Heart left ventricle (tissue), 16 donors: ENCODE results near the gene SKAP2. TPM values are rescaled to one million over a fixed set of nuclear protein-coding genes. Genes with fewer than 3 reads are reported as not detected.

Experiments used
- ATAC-seq, 4 donors: fragments of 200-7000 bp; cut with Tn5 transposase; one replicate each; pipeline ENCODE4 v1.9.1; 2020 to 2022; ENCODE audit warnings: moderate library complexity in 4 of 4, mild to moderate bottlenecking in 3 of 4, moderate number of reproducible peaks in 1 of 4
- DNase-seq, 5 donors: peaks; one replicate each; pipeline ENCODE4 v3.0.0-alpha.2; 2020
- H3K27ac ChIP-seq, 12 donors: fragments of 200-600 bp; sonication (generic) in 4 of 12; one replicate each; pipeline versions ENCODE4 v1.5.0 to v1.8.0; 2016 to 2022; ENCODE audit warnings: mild to moderate bottlenecking in 2 of 12
- H3K27me3 ChIP-seq, 9 donors: fragments of 200-600 bp; sonication (generic) in 2 of 9; one replicate each; pipeline versions ENCODE4 v1.5.1 to v1.8.0; 2016 to 2022; ENCODE audit warnings: mild to moderate bottlenecking in 3 of 9
- H3K36me3 ChIP-seq, 9 donors: fragments of 200-600 bp; sonication (generic) in 2 of 9; one replicate each; pipeline versions ENCODE4 v1.5.0 to v1.8.0; 2018 to 2022; ENCODE audit warnings: mild to moderate bottlenecking in 2 of 9
- H3K4me1 ChIP-seq, 12 donors: fragments of 200-600 bp; sonication (generic) in 4 of 12; one replicate each; pipeline versions ENCODE4 v1.5.0 to v1.8.0; 2016 to 2022; ENCODE audit warnings: mild to moderate bottlenecking in 3 of 12
- H3K4me3 ChIP-seq, 12 donors: fragments of 200-600 bp; sonication (generic) in 4 of 12; one replicate each; pipeline versions ENCODE4 v1.5.0 to v1.8.0; 2017 to 2022; ENCODE audit warnings: mild to moderate bottlenecking in 9 of 12, moderate library complexity in 4 of 12
- H3K9me3 ChIP-seq, 12 donors: fragments of 200-600 bp; sonication (generic) in 4 of 12; one replicate each; pipeline versions ENCODE4 v1.5.0 to v1.8.0; 2016 to 2022; ENCODE audit warnings: mild to moderate bottlenecking in 1 of 12
- CTCF ChIP-seq, 12 donors: fragments of 200-600 bp; sonication (generic) in 4 of 12; IDR thresholded peaks; one replicate each; pipeline versions ENCODE4 v1.5.0 to v1.8.0; 2018 to 2022; ENCODE audit warnings: antibody characterized with exemption in 12 of 12, mild to moderate bottlenecking in 5 of 12
- POLR2A ChIP-seq, 2 donors: fragments of 450-650 bp; IDR thresholded peaks; one replicate each; pipeline ENCODE4 v1.6.1; 2017; ENCODE audit warnings: antibody characterized with exemption in 2 of 2, mild to moderate bottlenecking in 2 of 2, moderate library complexity in 2 of 2
- WGBS, 4 donors: extraction: QIAGEN DNeasy Blood & Tissue Kit in 2 of 4; methylation state at CpG; one replicate each; pipeline versions ENCODE4 v1.1.5 to v1.1.7; 2013 to 2018; 5-methylcytosine and 5-hydroxymethylcytosine counted together
- intact Hi-C, 10 donors: fragments of 100-400 bp; cut with DNase I; formaldehyde crosslinking; loops; one replicate each; pipeline versions ENCODE4 v1.11.1 to v1.14.2; 2022
- polyA plus RNA-seq, 2 donors: library from polyadenylated mRNA; stranded (reverse); fragments of 200-250 nt; gene quantifications; one replicate each; pipeline ENCODE4 v1.2.3, GENCODE V29; 2013
- total RNA-seq, 9 donors: library from RNA; depleted of rRNA in 2 of 9; stranded (reverse); fragments of >200 nt in 2 of 9; fragmentation: NEBNext Ultra II Directional in 3 of 9; extraction: Animal tissue kit (Norgen Biotek cat#: 25700) in 3 of 9; gene quantifications; one replicate each; pipeline versions ENCODE4 v1.1.0 to v1.2.4, GENCODE V29; 2016 to 2023
- donor health status: ischemic (EF 13 %, LVEDD 7.1; RV severe dilation, severe dysfunction).
- donor health status: healthy with polysubstance abuse.
- donor health status: DM: no; HTN: yes; CAD: no.
- donor health status: DM: no; HTN: no; CAD: no.
- donor health status: ischemic (EF 25% LVEDD 6.9; RV normal size, moderate dysfunction).
- donor health status: ischemic (EF 25% LVEDD 5.7; RV mildly dilated, moderate dysfunction).
- donor health status: healthy.
- donor health status: DM: yes; HTN: yes; CAD: no.
- donor health status: ischemic (EF 35%, LVEDD 5.7; RV mildly dilated, moderate dysfunction).
- donor health status: nonischemic (EF 11% LVEDD 7.7; RV severe dilation, severe dysfunction).
- donor health status: DM: yes; HTN: yes; CAD: no.
- donor health status: PGD.
- donor health status: ischemic (EF 29% LVEDD 5.4; RV normal size, mild dysfunction).
- donor health status: nonischemic (EF 23%, LVEDD 6.1; RV moderate dilation, normal function).

The SKAP2 gene
- total and polyA plus RNA-seq, 11 donors = 0.99 to 17.3 (median 3.6) TPM

- peaks cover 0 to 83% (median 30%) of the 10 kb centered on the region in 9 donors for H3K27me3 ChIP-seq
- DNase-seq (no peak), ATAC-seq (no peak)
- WGBS, 4 donors = 54 to 67% (median 62%) methylated on average over 1 of the region's 1 CpG
- no peak for TF ChIP-seq CTCF (IDR thresholded peaks at IDR 0.05)
- no peak for TF ChIP-seq POLR2A (IDR thresholded peaks at IDR 0.05)
- no peak overlapping the region for H3K27ac ChIP-seq
- no peak overlapping the region for H3K4me3 ChIP-seq
- H3K4me1 ChIP-seq = peaks cover 0 to 22% (median 0%) of the 10 kb centered on the region in 12 donors
- no peaks in the 10 kb centered on the region for H3K9me3 ChIP-seq
- H3K36me3 ChIP-seq = no peaks in the 10 kb centered on the region
- intact Hi-C loops = loop anchor here in 2 of 10 donors (5.0 kb wide), 1 partner anchor 271 kb away; the partner anchor contains the start of gene HOXA4 (in 2 of the 2)
Observed at GRCh38 chr7:26861050-26861449, 3.3 kb downstream of the SKAP2 start.

GRCh38 chr7:26860361-26860760 lies 4.0 kb downstream of the SKAP2 start:
- TF ChIP-seq POLR2A (IDR thresholded peaks at IDR 0.05) (no peak), CTCF (IDR thresholded peaks at IDR 0.05) (no peak)
- peaks cover 0 to 22% (median 0%) of the 10 kb centered on the region in 12 donors for H3K4me1 ChIP-seq
- 57 to 75% (median 66%) methylated on average over 2 of the region's 2 CpGs for WGBS, 4 donors
- no peak overlapping the region for H3K4me3 ChIP-seq
- DNase-seq = no peak
- peaks cover 0 to 83% (median 31%) of the 10 kb centered on the region in 9 donors for H3K27me3 ChIP-seq
- no peaks in the 10 kb centered on the region for H3K9me3 ChIP-seq
- H3K27ac ChIP-seq = no peak overlapping the region
- ATAC-seq = no peak
- intact Hi-C loops = loop anchor here in 2 of 10 donors (5.0 kb wide), 1 partner anchor 272 kb away; the partner anchor contains the start of gene HOXA4 (in 2 of the 2)
- no peaks in the 10 kb centered on the region for H3K36me3 ChIP-seq

- ATAC-seq (no peak), DNase-seq (no peak)
- TF ChIP-seq CTCF (IDR thresholded peaks at IDR 0.05) (no peak), POLR2A (IDR thresholded peaks at IDR 0.05) (no peak)
- Histone ChIP-seq H3K27me3 (peaks cover 0 to 86% (median 38%) of the 10 kb centered on the region in 9 donors), H3K4me1 (peaks cover 0 to 15% (median 0%) of the 10 kb centered on the region in 12 donors), H3K36me3 (no peaks in the 10 kb centered on the region), H3K9me3 (no peaks in the 10 kb centered on the region), H3K4me3 (no peak overlapping the region), H3K27ac (no peak overlapping the region)
- intact Hi-C loops = loop anchor here in 4 of 10 donors (5.0 to 10.0 kb wide), 3 partner anchors 273 to 965 kb away; partner anchors contain the start of genes HOXA4 (in 2 of the 4) and HOXA5 (in 1 of the 4)
Observed at GRCh38 chr7:26859720-26860119, 4.7 kb downstream of the SKAP2 start.

GRCh38 chr7:26858735-26859134 lies 5.7 kb downstream of the SKAP2 start:
- H3K9me3 ChIP-seq = no peaks in the 10 kb centered on the region
- TF ChIP-seq POLR2A (IDR thresholded peaks at IDR 0.05) (no peak), CTCF (IDR thresholded peaks at IDR 0.05) (no peak)
- ATAC-seq = no peak
- WGBS, 4 donors = 39 to 67% (median 55%) methylated on average over 3 of the region's 3 CpGs
- peaks cover 0 to 14% (median 0%) of the 10 kb centered on the region in 12 donors for H3K4me1 ChIP-seq
- H3K36me3 ChIP-seq = no peaks in the 10 kb centered on the region
- intact Hi-C loops = loop anchor here in 2 of 10 donors (5.0 to 10.0 kb wide), 2 partner anchors 284 to 964 kb away; partner anchors contain the start of gene HOXA5 (in 1 of the 2)
- H3K27ac ChIP-seq = no peak overlapping the region
- no peak overlapping the region for H3K4me3 ChIP-seq
- H3K27me3 ChIP-seq = peaks cover 0 to 87% (median 33%) of the 10 kb centered on the region in 9 donors
- no peak for DNase-seq
